Left ventricle myocardium inferior (tissue), 1 donor: Measurements from ENCODE around the gene GCNT3. TPM values are rescaled to one million over a fixed set of nuclear protein-coding genes. Genes with fewer than 3 reads are reported as not detected.

Experiments
- DNase-seq: peaks from one replicate; pipeline ENCODE4 v3.0.0-alpha.2; 2020
- H3K27ac ChIP-seq: fragments of 200-600 bp; replicated peaks from 2 replicates; pipeline ENCODE4 v1.8.0; 2021
- H3K27me3 ChIP-seq: fragments of 200-600 bp; 2 replicates; pipeline ENCODE4 v1.8.0; 2021; ENCODE audit warnings: low read depth
- H3K36me3 ChIP-seq: fragments of 200-600 bp; 2 replicates; pipeline ENCODE4 v1.8.0; 2021
- H3K4me1 ChIP-seq: fragments of 200-600 bp; 2 replicates; pipeline ENCODE4 v1.8.0; 2021
- H3K4me3 ChIP-seq: fragments of 200-600 bp; 2 replicates; pipeline ENCODE4 v1.8.0; 2021; ENCODE audit warnings: mild to moderate bottlenecking, moderate library complexity
- H3K9me3 ChIP-seq: fragments of 200-600 bp; replicated peaks from 2 replicates; pipeline ENCODE4 v1.8.0; 2021
- intact Hi-C: fragments of 100-400 bp; cut with micrococcal nuclease; formaldehyde crosslinking; loops from one replicate; pipeline ENCODE4 v1.11.0; 2022
- total RNA-seq: library from RNA; stranded (reverse); fragmentation: NEBNext Ultra II Directional; extraction: Animal tissue kit (Norgen Biotek cat#: 25700); gene quantifications from one replicate; pipeline ENCODE4 v1.2.1, GENCODE V29; 2021
- TF ChIP-seq, protein P1 (sequence below): fragments of 200-600 bp; IDR thresholded peaks from 2 replicates; pipeline ENCODE4 v1.8.0; 2021; ENCODE audit warnings: antibody characterized with exemption, mild to moderate bottlenecking, borderline replicate concordance
- donor health status: DM: no; HTN: yes; CAD: no; lungs with severe emphysema.

Gene GCNT3
- total RNA-seq, 1 donor from 2014 or later: 0.14 TPM

DNA sequence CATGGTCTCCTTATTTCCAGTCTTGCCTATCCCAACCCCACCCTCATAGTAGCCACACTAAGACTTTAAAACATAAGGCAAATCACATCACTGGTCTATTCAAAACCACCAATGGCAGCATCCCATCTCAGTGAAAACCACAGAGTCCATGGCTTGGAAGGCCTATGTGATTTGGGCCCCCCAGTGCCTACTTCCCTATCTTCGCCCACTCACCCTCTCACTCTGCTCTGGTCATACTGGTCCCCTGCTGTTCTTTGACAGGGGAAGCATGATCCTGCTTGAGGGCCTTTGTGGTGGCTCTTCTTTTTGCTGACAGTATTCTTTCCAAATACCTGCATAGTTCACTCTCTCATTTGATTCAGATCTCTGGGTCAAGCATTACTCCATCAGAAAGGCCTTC, 42.5 kb downstream of the GCNT3 start:
- H3K27me3 ChIP-seq: no peaks in the 10 kb centered on the region
- H3K27ac ChIP-seq: no peak overlapping the region
- TF ChIP-seq, protein P1, sequence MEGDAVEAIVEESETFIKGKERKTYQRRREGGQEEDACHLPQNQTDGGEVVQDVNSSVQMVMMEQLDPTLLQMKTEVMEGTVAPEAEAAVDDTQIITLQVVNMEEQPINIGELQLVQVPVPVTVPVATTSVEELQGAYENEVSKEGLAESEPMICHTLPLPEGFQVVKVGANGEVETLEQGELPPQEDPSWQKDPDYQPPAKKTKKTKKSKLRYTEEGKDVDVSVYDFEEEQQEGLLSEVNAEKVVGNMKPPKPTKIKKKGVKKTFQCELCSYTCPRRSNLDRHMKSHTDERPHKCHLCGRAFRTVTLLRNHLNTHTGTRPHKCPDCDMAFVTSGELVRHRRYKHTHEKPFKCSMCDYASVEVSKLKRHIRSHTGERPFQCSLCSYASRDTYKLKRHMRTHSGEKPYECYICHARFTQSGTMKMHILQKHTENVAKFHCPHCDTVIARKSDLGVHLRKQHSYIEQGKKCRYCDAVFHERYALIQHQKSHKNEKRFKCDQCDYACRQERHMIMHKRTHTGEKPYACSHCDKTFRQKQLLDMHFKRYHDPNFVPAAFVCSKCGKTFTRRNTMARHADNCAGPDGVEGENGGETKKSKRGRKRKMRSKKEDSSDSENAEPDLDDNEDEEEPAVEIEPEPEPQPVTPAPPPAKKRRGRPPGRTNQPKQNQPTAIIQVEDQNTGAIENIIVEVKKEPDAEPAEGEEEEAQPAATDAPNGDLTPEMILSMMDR: no peak
- peaks cover 67% of the 10 kb centered on the region for H3K4me1 ChIP-seq
- DNase-seq: no peak
- intact Hi-C loops: no loop called here
- peaks cover 38% of the 10 kb centered on the region for H3K36me3 ChIP-seq
- no peak overlapping the region for H3K4me3 ChIP-seq
- peaks cover 9% of the 10 kb centered on the region for H3K9me3 ChIP-seq

DNA sequence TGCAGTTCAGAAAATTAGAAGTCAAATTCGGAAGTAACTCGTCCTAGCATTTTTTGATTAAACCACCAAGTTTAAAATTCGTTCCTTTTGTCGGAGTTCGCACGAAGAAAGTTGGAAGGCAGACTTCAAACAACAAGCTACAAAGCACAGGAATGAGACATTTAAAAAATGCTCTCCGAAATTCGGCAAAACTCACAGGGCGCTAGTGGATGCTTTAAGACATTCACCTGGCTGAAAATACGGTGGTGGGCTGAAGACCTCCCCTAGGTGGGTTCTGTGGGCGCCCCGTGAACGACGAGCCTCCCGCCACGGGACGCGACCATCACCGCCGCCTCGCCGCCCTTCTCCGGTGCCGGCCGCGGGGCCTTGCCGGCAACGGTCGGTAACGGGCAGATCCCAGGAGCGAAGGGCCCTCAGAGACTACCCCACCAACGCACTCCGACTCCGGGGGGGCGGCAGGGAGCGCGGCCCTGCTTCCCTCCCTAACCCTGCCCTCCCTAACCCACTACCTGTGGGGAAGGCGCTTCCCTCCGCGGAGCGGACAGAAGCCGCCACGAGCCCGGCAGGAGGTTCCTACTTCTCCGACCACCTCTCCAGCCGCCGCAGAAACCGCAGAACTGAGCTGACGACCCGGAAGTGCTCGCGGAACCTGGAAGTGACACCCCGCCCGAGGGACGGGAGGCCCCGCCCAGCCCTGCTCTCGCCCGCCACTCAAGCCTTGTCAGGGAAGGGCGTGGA, 45.5 kb downstream of the GCNT3 start, which contains the start of gene GTF2A2:
TSS of gene GTF2A2 (minus strand) at position 619 of the 738 bp plus-strand sequence. CDS start 5,238 bp downstream, outside the sequence.
- intact Hi-C loops: no loop called here
- H3K36me3 ChIP-seq: peaks cover 24% of the 10 kb centered on the region

DNA sequence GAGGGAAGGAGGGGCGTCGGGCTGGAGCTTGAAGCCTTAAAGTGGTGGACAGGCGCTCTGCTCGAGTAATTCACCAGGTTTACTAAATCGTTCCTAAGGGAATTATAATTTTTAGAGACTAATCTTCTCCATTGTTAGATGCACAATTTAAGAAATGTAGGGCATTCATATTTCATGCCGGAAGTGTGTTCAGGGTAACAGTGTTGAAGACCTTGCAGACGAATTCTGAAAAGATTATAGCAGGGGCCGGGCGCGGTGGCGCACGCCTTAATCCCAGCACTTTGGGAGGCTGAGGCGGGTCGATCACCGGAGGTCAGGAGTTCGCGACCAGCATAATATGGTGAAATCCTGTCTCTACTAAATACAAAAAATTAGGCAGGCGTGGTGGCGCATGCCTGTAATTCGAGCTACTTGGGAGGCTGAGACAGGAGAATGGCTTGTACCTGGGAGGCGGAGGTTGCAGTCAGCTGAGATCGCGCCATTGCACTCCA, 46.1 kb downstream of the GCNT3 start:
- no peak for DNase-seq
- Histone ChIP-seq H3K4me1 (peaks cover 60% of the 10 kb centered on the region), H3K4me3 (peak overlapping the region; percentile 97), H3K36me3 (peaks cover 22% of the 10 kb centered on the region), H3K9me3 (no peaks in the 10 kb centered on the region), H3K27ac (peak overlapping the region; percentile 86), H3K27me3 (no peaks in the 10 kb centered on the region)
- TF ChIP-seq, protein P1: no peak
- intact Hi-C loops: no loop called here

More for the DNA sequence above, 45.5 kb downstream of the GCNT3 start, which contains the start of gene GTF2A2:
- Histone ChIP-seq H3K4me1 (peaks cover 55% of the 10 kb centered on the region), H3K27ac (peak within 1 kb of the TSS; percentile 86), H3K4me3 (peak within 1 kb of the TSS; percentile 97), H3K9me3 (peaks cover 5% of the 10 kb centered on the region), H3K27me3 (no peaks in the 10 kb centered on the region)
- TF ChIP-seq, protein P1: no peak
- peak; percentile 94 for DNase-seq

DNA sequence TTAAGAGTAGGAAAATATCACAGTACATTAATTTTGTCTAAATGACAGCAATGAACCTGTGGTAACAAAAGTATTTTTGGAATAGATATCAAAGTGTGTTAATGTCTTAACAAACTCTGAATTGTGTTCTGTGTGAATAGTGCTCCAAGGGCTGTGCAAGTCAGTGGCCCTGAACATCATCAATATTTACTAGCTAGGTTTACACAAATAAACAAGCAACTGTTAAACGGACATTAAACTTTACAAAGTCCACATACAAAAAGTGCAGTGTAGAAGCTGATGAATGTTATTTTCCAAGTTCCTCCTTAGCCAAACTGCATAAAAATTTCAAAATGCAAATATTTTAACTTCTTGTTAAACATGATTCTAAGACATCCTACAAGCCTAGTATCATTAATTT, 47.8 kb downstream of the GCNT3 start:
- no peaks in the 10 kb centered on the region for H3K27me3 ChIP-seq
- H3K36me3 ChIP-seq: peaks cover 36% of the 10 kb centered on the region
- no peaks in the 10 kb centered on the region for H3K9me3 ChIP-seq
- H3K27ac ChIP-seq: no peak overlapping the region
- intact Hi-C loops: no loop called here
- no peak for DNase-seq
- H3K4me1 ChIP-seq: peaks cover 48% of the 10 kb centered on the region
- no peak overlapping the region for H3K4me3 ChIP-seq
- TF ChIP-seq, protein P1: no peak

DNA sequence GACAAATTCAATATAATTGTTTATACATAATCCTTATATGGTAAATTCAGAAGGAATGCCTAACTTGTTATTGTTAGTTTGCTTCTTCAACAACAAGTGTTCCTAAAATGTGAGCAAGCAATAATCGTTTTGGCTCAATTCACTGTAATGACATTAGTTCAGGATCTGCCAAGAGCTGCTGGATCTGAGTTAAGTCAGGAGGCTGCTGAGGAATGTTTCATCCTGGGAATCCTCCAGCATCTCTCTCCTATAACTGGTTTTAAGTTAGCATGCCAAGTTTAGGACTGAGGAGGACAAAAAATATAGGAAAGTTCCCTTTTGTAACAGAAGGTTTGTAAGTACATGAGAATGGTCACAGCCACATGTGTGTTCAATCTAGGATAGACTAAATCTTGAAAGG, 50.7 kb downstream of the GCNT3 start:
- intact Hi-C loops: no loop called here
- no peak overlapping the region for H3K4me3 ChIP-seq
- H3K4me1 ChIP-seq: peaks cover 21% of the 10 kb centered on the region
- TF ChIP-seq, protein P1: no peak
- no peaks in the 10 kb centered on the region for H3K27me3 ChIP-seq
- H3K27ac ChIP-seq: peak overlapping the region; percentile 31
- peaks cover 48% of the 10 kb centered on the region for H3K36me3 ChIP-seq
- no peak for DNase-seq
- H3K9me3 ChIP-seq: no peaks in the 10 kb centered on the region
